Body of pancreas (tissue), 4 donors: ENCODE measurements around the gene BRWD1.

ENCODE experiments used
- POLR2A ChIP-seq, 3 donors: fragments of 450-650 bp; IDR thresholded peaks; one replicate each; pipeline ENCODE4 v1.6.1; 2016; ENCODE audit warnings: antibody characterized with exemption in 3 of 3, mild to moderate bottlenecking in 2 of 3
- TF ChIP-seq, protein P1 (sequence below), 7 experiments: fragments of 450-650 bp in 4 of 7; fragments of 200-600 bp in 3 of 7; sonication (generic) in 3 of 7; IDR thresholded peaks; one replicate each; pipeline ENCODE4 v1.5.1; 2016 to 2019; ENCODE audit warnings: antibody characterized with exemption in 7 of 7

DNA sequence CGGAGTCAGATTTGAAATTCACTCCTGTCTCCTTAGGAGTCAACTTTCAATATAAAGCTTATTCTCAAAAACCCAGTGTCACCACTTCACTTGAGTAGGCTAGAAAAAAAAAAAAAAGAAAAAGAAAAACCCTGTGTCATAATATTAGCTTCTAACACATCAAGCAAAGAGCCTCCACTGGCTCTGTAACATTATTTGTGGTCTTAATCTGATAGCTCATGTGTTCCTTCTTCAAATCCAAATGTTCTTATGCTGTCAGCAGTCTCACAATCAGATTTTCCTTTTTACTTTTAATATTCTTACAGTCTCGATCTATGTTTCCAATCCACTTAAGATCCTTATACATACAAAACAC lies 104.1 kb downstream of the BRWD1 start:
- TF ChIP-seq, protein P1, sequence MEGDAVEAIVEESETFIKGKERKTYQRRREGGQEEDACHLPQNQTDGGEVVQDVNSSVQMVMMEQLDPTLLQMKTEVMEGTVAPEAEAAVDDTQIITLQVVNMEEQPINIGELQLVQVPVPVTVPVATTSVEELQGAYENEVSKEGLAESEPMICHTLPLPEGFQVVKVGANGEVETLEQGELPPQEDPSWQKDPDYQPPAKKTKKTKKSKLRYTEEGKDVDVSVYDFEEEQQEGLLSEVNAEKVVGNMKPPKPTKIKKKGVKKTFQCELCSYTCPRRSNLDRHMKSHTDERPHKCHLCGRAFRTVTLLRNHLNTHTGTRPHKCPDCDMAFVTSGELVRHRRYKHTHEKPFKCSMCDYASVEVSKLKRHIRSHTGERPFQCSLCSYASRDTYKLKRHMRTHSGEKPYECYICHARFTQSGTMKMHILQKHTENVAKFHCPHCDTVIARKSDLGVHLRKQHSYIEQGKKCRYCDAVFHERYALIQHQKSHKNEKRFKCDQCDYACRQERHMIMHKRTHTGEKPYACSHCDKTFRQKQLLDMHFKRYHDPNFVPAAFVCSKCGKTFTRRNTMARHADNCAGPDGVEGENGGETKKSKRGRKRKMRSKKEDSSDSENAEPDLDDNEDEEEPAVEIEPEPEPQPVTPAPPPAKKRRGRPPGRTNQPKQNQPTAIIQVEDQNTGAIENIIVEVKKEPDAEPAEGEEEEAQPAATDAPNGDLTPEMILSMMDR (IDR thresholded peaks at IDR 0.05): no peak
- no peak for TF ChIP-seq POLR2A (IDR thresholded peaks at IDR 0.05)
